Duodenal mucosa (tissue), 2 donors: ENCODE results near the gene MEF2D.

ENCODE experiments used
- H3K27ac ChIP-seq: one replicate; pipeline ENCODE4 v1.7.0; 2013; ENCODE audit warnings: low read depth, low read length
- H3K27me3 ChIP-seq, 2 donors: one replicate each; pipeline ENCODE4 v1.7.0; 2013; ENCODE audit warnings: low read length in 2 of 2, control low read depth in 1 of 2; ENCODE audit not compliant: insufficient read depth in 2 of 2, control insufficient read depth in 1 of 2
- H3K36me3 ChIP-seq, 2 donors: one replicate each; pipeline ENCODE4 v1.7.0; 2013; ENCODE audit warnings: low read length in 2 of 2, control low read depth in 1 of 2; ENCODE audit not compliant: insufficient read depth in 2 of 2, control insufficient read depth in 1 of 2
- H3K4me1 ChIP-seq, 2 donors: one replicate each; pipeline ENCODE4 v1.7.0; 2013; ENCODE audit warnings: low read length in 2 of 2, control low read depth in 1 of 2; ENCODE audit not compliant: insufficient read depth in 2 of 2, control insufficient read depth in 1 of 2
- H3K4me3 ChIP-seq, 2 donors: one replicate each; pipeline ENCODE4 v1.7.0; 2013; ENCODE audit warnings: low read length in 2 of 2, low read depth in 1 of 2
- H3K9ac ChIP-seq, 2 donors: one replicate each; pipeline ENCODE4 v1.7.0; 2013; ENCODE audit warnings: low read length in 2 of 2, low read depth in 1 of 2
- H3K9me3 ChIP-seq, 2 donors: one replicate each; pipeline ENCODE4 v1.7.0; 2013; ENCODE audit warnings: low read length in 2 of 2, control low read depth in 1 of 2; ENCODE audit not compliant: control insufficient read depth in 1 of 2

The MEF2D gene

GRCh38 chr1:156510709-156511108 lies 10.1 kb upstream of the MEF2D start:
- Histone ChIP-seq H3K4me3 (no peak overlapping the region), H3K9me3 (no peaks in the 10 kb centered on the region), H3K27ac (no peak overlapping the region), H3K9ac (no peak overlapping the region), H3K4me1 (peaks cover 23 to 24% of the 10 kb centered on the region in 2 donors), H3K36me3 (no peaks in the 10 kb centered on the region), H3K27me3 (no peaks in the 10 kb centered on the region)

- Histone ChIP-seq H3K9ac (no peak overlapping the region), H3K9me3 (no peaks in the 10 kb centered on the region), H3K27ac (peak overlapping the region; percentile 74), H3K36me3 (no peaks in the 10 kb centered on the region), H3K4me1 (peaks cover 31 to 32% of the 10 kb centered on the region in 2 donors), H3K4me3 (no peak overlapping the region), H3K27me3 (no peaks in the 10 kb centered on the region)
These were observed 9.0 kb upstream of the MEF2D start for GRCh38 chr1:156509424-156510034.

- H3K9me3 ChIP-seq: no peaks in the 10 kb centered on the region
- peak overlapping the region; percentile 30 to 38 for H3K9ac ChIP-seq
- H3K4me3 ChIP-seq: no peak overlapping the region
- no peaks in the 10 kb centered on the region for H3K36me3 ChIP-seq
- H3K4me1 ChIP-seq: peaks cover 37 to 38% of the 10 kb centered on the region in 2 donors
- H3K27me3 ChIP-seq: no peaks in the 10 kb centered on the region
- H3K27ac ChIP-seq: peak overlapping the region; percentile 74
These were observed 8.3 kb upstream of the MEF2D start for GRCh38 chr1:156508955-156509234.

- Histone ChIP-seq H3K4me3 (no peak overlapping the region), H3K9ac (peak overlapping the region; percentile 39 to 47), H3K9me3 (no peaks in the 10 kb centered on the region), H3K27me3 (no peaks in the 10 kb centered on the region), H3K4me1 (peaks cover 41 to 44% of the 10 kb centered on the region in 2 donors), H3K36me3 (no peaks in the 10 kb centered on the region), H3K27ac (peak overlapping the region; percentile 74)
These were observed 7.8 kb upstream of the MEF2D start for GRCh38 chr1:156508205-156508954.

- no peaks in the 10 kb centered on the region for H3K36me3 ChIP-seq
- H3K4me3 ChIP-seq: no peak overlapping the region
- no peaks in the 10 kb centered on the region for H3K9me3 ChIP-seq
- peaks cover 53 to 63% of the 10 kb centered on the region in 2 donors for H3K4me1 ChIP-seq
- no peak overlapping the region for H3K27ac ChIP-seq
- H3K27me3 ChIP-seq: no peaks in the 10 kb centered on the region
- H3K9ac ChIP-seq: no peak overlapping the region
These were observed 5.9 kb upstream of the MEF2D start for GRCh38 chr1:156506450-156506849.

- Histone ChIP-seq H3K9ac (peak overlapping the region; percentile 28 to 44), H3K9me3 (no peaks in the 10 kb centered on the region), H3K4me1 (peaks cover 53 to 63% of the 10 kb centered on the region in 2 donors), H3K27me3 (no peaks in the 10 kb centered on the region), H3K4me3 (peak overlapping the region; percentile 19 to 59), H3K27ac (peak overlapping the region; percentile 99), H3K36me3 (no peaks in the 10 kb centered on the region)
These were observed 5.2 kb upstream of the MEF2D start for GRCh38 chr1:156505679-156506298.

- H3K27ac ChIP-seq: peak overlapping the region; percentile 99
- no peaks in the 10 kb centered on the region for H3K27me3 ChIP-seq
- H3K4me1 ChIP-seq: peaks cover 51 to 56% of the 10 kb centered on the region in 2 donors
- H3K9me3 ChIP-seq: no peaks in the 10 kb centered on the region
- H3K4me3 ChIP-seq: peak overlapping the region; percentile 19 to 59
- H3K9ac ChIP-seq: peak overlapping the region; percentile 70 to 82
- H3K36me3 ChIP-seq: no peaks in the 10 kb centered on the region
These were observed 4.5 kb upstream of the MEF2D start for GRCh38 chr1:156504821-156505678.

GRCh38 chr1:156504438-156504813 lies 3.9 kb upstream of the MEF2D start:
- Histone ChIP-seq H3K9ac (peak overlapping the region; percentile 70 to 82), H3K27ac (peak overlapping the region; percentile 99), H3K4me1 (peaks cover 50 to 56% of the 10 kb centered on the region in 2 donors), H3K4me3 (peak overlapping the region; percentile 19 to 59), H3K36me3 (no peaks in the 10 kb centered on the region), H3K9me3 (no peaks in the 10 kb centered on the region), H3K27me3 (no peaks in the 10 kb centered on the region)

GRCh38 chr1:156503698-156504437 lies 3.3 kb upstream of the MEF2D start:
- Histone ChIP-seq H3K4me1 (peaks cover 49 to 54% of the 10 kb centered on the region in 2 donors), H3K27me3 (no peaks in the 10 kb centered on the region), H3K36me3 (no peaks in the 10 kb centered on the region), H3K9ac (peak overlapping the region; percentile 70 to 82), H3K9me3 (no peaks in the 10 kb centered on the region), H3K4me3 (peak overlapping the region; percentile 19 to 33), H3K27ac (peak overlapping the region; percentile 99)
